LNCaP clone FGC (cell line): Measurements from ENCODE around the gene TLCD4.

Experiments used
- DNase-seq: peaks from one replicate; pipeline ENCODE4 v3.0.0-alpha.2; 2011; ENCODE audit warnings: low read depth
- H3K4me3 ChIP-seq: 2 replicates; pipeline ENCODE4 v1.5.1; 2011; ENCODE audit warnings: mild to moderate bottlenecking, low read depth, low read length, control low read depth
- CTCF ChIP-seq: IDR thresholded peaks from 2 replicates; pipeline ENCODE4 v1.5.1; 2012; ENCODE audit warnings: mild to moderate bottlenecking; ENCODE audit not compliant: control insufficient read depth, insufficient read depth; ENCODE audit errors: extremely low read depth

TLCD4 gene

GRCh38 chr1:95072532-95073419 is 44.4 kb upstream of the TLCD4 start, which contains the start of gene ALG14:
Gene ALG14 (minus strand): TSS chr1:95072951. CDS start chr1:95072898, 53 bp downstream.
- peak within 1 kb of the TSS; percentile 85 for H3K4me3 ChIP-seq
- DNase-seq: peak; percentile 92
- TF ChIP-seq CTCF: no peak

GRCh38 chr1:95073446-95073845 is 43.7 kb upstream of the TLCD4 start:
- peak overlapping the region; percentile 85 for H3K4me3 ChIP-seq
- TF ChIP-seq CTCF: no peak
- DNase-seq: no peak

GRCh38 chr1:95076034-95076433 is 41.1 kb upstream of the TLCD4 start:
- no peak overlapping the region for H3K4me3 ChIP-seq
- no peak for DNase-seq
- no peak for TF ChIP-seq CTCF

- H3K4me3 ChIP-seq: no peak overlapping the region
- no peak for DNase-seq
- no peak for TF ChIP-seq CTCF
Measured at GRCh38 chr1:95080446-95080845, 36.7 kb upstream of the TLCD4 start.

- no peak for TF ChIP-seq CTCF
- H3K4me3 ChIP-seq: no peak overlapping the region
- DNase-seq: peak; percentile 36
Measured at GRCh38 chr1:95080879-95081278, 36.3 kb upstream of the TLCD4 start.

GRCh38 chr1:95084317-95085176 is 32.6 kb upstream of the TLCD4 start:
- TF ChIP-seq CTCF: peak; percentile 59
- peak; percentile 65 for DNase-seq
- H3K4me3 ChIP-seq: no peak overlapping the region
